ENCODE measurements around the gene CEP78.

Gene CEP78

DNA sequence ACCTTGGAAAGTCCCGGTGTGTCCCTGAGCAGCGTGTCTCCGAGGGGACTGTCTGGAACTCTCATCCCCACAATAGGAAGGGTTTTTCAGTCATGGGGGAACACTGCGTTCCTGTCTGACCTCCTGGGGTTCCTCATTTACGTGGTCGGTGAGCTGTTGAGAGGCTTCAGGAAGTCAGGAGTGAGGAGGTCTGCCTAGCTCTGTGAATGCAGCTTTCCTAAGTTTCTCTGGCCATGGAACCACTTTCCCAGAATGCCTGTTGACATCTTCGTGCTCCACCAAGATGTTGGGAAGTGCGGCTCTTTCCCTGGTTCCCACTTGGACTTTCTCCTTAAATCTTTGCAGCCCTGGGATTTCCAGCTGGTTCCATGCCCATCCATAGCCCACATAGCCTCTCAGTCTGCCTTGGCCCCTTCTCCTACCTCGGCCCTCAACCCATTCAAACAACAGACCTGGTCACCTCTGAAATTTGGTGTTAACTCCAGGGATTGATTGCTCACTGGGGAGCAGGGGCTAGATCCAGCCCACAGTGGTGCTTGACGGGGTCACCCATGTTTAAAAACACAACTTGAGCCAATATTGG is 88.3 kb downstream of the CEP78 start:
- H3K27ac Mint-ChIP-seq = no peak overlapping the region
- H3K9me3 Mint-ChIP-seq = peaks cover 7% of the 10 kb centered on the region
- no peak overlapping the region for H3K4me3 Mint-ChIP-seq
- H3K36me3 Mint-ChIP-seq = peaks cover 24% of the 10 kb centered on the region
- ATAC-seq = no peak
- H3K27me3 Mint-ChIP-seq = no peaks in the 10 kb centered on the region
- H3K4me1 Mint-ChIP-seq = no peaks in the 10 kb centered on the region

DNA sequence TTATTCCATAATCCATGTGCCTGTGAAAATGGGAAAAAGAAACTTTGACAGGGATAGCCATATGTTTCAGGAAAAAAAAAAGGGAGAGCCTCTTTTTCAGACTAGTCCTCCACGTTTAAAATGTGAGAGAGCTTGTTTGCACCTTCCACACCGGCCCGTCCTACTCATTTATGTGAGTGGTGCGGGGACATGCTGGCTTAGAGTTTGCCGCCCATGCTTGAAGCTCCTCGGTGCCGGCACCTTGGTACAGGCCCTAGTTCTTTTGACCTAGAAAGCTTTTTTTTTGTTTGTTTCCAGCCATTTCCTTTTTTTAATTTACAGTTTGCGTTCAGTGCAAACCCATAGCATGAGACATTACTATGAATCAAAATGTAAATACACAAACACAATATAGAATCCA is 88.8 kb downstream of the CEP78 start:
- H3K36me3 Mint-ChIP-seq = peaks cover 19% of the 10 kb centered on the region
- no peak for ATAC-seq
- no peaks in the 10 kb centered on the region for H3K27me3 Mint-ChIP-seq
- no peaks in the 10 kb centered on the region for H3K4me1 Mint-ChIP-seq
- no peak overlapping the region for H3K4me3 Mint-ChIP-seq
- no peak overlapping the region for H3K27ac Mint-ChIP-seq
- H3K9me3 Mint-ChIP-seq = peaks cover 7% of the 10 kb centered on the region

DNA sequence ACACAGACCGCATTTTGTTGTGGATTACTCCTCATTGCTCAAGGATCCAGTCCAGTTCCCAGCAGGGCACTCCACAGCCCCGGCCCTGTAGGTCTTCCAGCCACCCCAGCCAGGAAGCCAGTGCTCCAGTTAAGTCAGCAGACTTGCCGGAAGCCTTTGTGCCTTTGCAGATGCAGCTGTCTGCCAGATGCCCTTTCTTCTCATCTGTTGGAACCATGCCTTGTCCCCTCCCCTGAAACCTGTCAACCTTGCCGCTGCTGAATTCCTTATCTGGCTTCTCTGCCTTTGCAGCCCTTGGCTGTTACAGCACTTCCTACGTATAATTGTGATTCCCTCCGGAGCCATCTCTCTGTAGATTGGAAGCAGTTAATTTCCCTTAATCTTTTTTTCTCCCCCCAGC is 89.5 kb downstream of the CEP78 start:
- H3K27me3 Mint-ChIP-seq = no peaks in the 10 kb centered on the region
- H3K27ac Mint-ChIP-seq = no peak overlapping the region
- peaks cover 12% of the 10 kb centered on the region for H3K36me3 Mint-ChIP-seq

DNA sequence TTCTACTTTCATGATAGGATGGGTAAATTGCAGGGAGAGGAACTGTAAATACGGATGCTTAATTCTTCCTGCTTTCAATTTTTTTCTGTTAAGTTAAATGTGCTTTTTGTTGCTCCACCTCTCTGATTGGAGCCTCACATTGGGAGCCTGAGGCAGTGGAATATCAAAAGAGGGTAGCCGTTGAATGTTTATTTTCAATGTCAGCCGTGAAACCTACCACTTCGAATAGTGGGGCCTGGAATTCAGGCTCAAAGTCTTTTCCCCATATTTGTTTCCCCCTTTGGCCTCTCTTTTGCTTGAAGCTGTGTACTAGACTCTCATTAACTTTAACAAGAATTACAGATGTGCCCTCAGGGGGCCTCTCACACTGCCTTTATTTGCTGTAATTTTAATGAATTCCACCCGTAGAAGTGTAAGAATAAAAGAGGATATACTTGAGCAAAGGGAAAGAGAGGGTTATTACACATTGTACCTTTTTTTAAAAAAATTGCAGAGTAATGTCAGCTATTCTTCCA is 90.0 kb downstream of the CEP78 start:
- H3K27ac Mint-ChIP-seq = no peak overlapping the region
- no peak overlapping the region for H3K4me3 Mint-ChIP-seq
- no peaks in the 10 kb centered on the region for H3K9me3 Mint-ChIP-seq
- peaks cover 6% of the 10 kb centered on the region for H3K36me3 Mint-ChIP-seq
- ATAC-seq = no peak
- no peaks in the 10 kb centered on the region for H3K4me1 Mint-ChIP-seq
- H3K27me3 Mint-ChIP-seq = no peaks in the 10 kb centered on the region

More for the DNA sequence above, 89.5 kb downstream of the CEP78 start:
- H3K9me3 Mint-ChIP-seq = peaks cover 1% of the 10 kb centered on the region
- H3K4me1 Mint-ChIP-seq = no peaks in the 10 kb centered on the region
- no peak overlapping the region for H3K4me3 Mint-ChIP-seq
- ATAC-seq = no peak

DNA sequence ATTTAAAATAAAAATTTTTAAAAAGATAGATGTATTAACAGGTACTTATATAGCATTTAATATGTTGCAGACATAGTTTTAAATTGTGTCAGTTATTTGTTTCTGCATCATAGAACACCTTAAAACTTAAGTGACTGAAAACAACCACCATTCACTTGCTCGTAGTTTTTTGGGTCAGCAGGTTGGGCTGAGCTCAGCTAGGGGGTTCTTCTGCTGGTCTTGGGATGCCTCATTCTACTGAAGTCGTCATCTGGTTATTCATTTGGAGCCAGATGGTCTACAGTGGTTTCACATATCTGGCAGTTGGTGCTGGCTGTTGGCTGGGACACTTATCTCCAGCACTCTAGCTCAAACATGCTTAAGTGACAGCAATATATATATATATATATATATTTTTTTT is 90.7 kb downstream of the CEP78 start:
- H3K27ac Mint-ChIP-seq = no peak overlapping the region
- H3K4me1 Mint-ChIP-seq = no peaks in the 10 kb centered on the region
- ATAC-seq = no peak
- peaks cover 5% of the 10 kb centered on the region for H3K36me3 Mint-ChIP-seq
- no peaks in the 10 kb centered on the region for H3K27me3 Mint-ChIP-seq
- H3K4me3 Mint-ChIP-seq = no peak overlapping the region
- no peaks in the 10 kb centered on the region for H3K9me3 Mint-ChIP-seq

Data from stimulated activated memory B cell treated with anti-CD40 and anti-IgM and Interleukin-4, amounts not matched to agents 10 μg/mL and 1 μg/mL and 100 μg/mL, for 72 hours (primary cell).